GM06990 (cell line): ENCODE data around the gene FBN1.

ENCODE experiments used
- DNase-seq: peaks from one replicate; pipeline ENCODE4 v3.0.0-alpha.2; 2011; ENCODE audit not compliant: insufficient read length; ENCODE audit errors: extremely low read depth
- H3K27me3 ChIP-seq: replicated peaks from 2 replicates; pipeline ENCODE4 v1.6.0; 2011; ENCODE audit warnings: low read length; ENCODE audit not compliant: control insufficient read depth, insufficient read depth
- H3K36me3 ChIP-seq: 2 replicates; pipeline ENCODE4 v1.5.1; 2011; ENCODE audit warnings: low read length; ENCODE audit not compliant: control insufficient read depth, insufficient read depth
- H3K4me3 ChIP-seq: replicated peaks from 2 replicates; pipeline ENCODE4 v1.5.1; 2011; ENCODE audit warnings: low read depth, mild to moderate bottlenecking, control low read depth, low read length
- TF ChIP-seq, protein P1 (sequence below): IDR thresholded peaks from 2 replicates; pipeline ENCODE4 v1.5.1; 2011; ENCODE audit warnings: low read length, control low read depth, mild to moderate bottlenecking, inconsistent platforms; ENCODE audit not compliant: insufficient read depth, poor library complexity, severe bottlenecking

FBN1 gene

DNA sequence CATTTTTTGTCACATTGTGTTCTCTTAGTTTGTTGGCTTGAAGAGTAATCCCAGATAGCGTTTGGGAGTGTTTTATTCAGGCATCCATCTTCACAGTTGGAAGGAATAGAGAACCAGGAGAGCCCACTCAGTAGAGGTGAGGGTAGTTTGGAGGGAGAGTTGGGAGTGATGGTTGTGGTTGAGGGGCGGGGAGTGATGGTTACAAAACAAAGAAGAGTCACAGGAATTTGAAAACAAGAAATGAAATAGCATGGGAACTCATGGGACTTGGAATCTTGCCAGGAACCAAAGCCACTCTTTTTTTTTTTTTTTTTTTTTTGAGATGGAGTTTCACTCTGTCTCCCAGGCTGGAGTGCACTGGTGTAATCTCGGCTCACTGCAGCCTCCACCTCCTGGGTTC lies 278.0 kb downstream of the FBN1 start:
- Histone ChIP-seq H3K27me3 (no peaks in the 10 kb centered on the region), H3K4me3 (no peak overlapping the region), H3K36me3 (no peaks in the 10 kb centered on the region)
- TF ChIP-seq, protein P1, sequence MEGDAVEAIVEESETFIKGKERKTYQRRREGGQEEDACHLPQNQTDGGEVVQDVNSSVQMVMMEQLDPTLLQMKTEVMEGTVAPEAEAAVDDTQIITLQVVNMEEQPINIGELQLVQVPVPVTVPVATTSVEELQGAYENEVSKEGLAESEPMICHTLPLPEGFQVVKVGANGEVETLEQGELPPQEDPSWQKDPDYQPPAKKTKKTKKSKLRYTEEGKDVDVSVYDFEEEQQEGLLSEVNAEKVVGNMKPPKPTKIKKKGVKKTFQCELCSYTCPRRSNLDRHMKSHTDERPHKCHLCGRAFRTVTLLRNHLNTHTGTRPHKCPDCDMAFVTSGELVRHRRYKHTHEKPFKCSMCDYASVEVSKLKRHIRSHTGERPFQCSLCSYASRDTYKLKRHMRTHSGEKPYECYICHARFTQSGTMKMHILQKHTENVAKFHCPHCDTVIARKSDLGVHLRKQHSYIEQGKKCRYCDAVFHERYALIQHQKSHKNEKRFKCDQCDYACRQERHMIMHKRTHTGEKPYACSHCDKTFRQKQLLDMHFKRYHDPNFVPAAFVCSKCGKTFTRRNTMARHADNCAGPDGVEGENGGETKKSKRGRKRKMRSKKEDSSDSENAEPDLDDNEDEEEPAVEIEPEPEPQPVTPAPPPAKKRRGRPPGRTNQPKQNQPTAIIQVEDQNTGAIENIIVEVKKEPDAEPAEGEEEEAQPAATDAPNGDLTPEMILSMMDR: no peak
- DNase-seq: no peak

DNA sequence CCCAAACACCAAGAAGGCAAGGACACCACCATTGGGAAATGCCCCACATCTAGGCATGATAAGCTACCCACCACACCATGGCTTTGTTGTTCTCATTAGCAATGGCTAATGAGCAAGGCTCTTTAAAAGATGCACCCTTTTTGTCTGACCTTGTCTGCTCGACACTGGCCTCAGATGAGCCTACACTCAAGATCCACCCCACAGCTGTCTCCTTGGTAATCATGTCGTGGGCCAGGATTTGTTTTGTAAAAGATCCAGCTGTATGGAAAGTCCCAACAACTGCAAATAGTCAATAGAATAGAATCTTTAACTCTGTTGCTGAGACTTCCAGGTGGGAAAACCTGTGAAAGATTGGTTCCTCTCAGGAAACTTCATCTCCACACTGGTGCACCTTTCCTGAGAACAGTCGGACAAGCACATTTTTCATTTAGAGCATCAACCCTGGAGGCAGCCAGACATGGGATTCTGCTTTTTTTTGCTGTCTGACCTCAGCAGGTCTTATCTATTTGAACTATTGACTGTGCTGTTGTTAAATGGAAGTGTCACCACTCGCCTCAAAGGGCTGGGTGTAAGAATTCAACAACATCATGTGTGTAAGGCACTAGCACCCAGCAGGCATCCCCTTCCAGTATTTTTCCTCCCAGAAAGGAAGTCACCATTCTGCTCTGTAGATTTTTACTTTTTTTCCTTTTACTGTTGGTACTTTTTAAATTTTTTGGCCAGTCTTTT lies 278.8 kb downstream of the FBN1 start:
- TF ChIP-seq, protein P1: no peak
- Histone ChIP-seq H3K27me3 (no peaks in the 10 kb centered on the region), H3K4me3 (no peak overlapping the region)

DNA sequence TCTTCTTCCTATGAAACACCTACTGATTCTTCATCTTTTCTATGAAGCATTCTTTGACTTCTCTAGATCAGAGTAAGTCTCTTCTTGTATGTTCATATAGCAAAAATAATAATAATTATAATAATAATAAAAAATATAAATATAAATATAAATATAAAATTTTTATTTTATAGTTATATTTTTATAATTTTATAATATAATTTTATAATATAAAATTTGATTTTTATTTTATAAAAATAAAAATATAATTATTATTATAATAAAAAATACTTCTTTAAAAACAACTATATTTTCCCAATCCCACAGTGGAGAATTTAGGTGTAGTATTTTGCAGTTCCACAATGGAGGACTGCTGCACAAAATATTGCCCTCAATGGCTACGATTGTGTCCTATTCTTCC lies 279.9 kb downstream of the FBN1 start:
- H3K27me3 ChIP-seq: no peaks in the 10 kb centered on the region
- no peaks in the 10 kb centered on the region for H3K36me3 ChIP-seq
- no peak for DNase-seq
- TF ChIP-seq, protein P1: no peak
- no peak overlapping the region for H3K4me3 ChIP-seq

More for the DNA sequence above, 278.8 kb downstream of the FBN1 start:
- H3K36me3 ChIP-seq: no peaks in the 10 kb centered on the region
- no peak for DNase-seq

DNA sequence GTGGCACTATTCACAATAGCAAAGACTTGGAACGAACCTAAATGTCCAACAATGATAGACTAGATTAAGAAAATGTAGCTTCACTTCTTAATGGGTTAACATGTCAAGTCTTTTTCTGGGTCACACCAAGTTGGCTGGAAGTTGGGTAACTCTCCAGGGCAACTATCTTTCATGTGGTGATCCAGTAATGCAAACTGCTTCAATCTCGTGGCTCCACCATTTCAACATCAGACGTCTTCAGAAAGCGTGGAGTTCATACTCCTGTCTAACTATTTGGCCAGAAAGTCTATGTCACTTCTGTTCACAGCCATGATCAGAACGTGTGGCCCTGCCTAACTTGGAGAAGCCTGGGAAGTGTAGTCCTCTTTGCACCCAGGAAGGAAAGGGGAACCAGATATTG lies 282.0 kb downstream of the FBN1 start:
- no peak for DNase-seq
- Histone ChIP-seq H3K36me3 (no peaks in the 10 kb centered on the region), H3K4me3 (no peak overlapping the region), H3K27me3 (no peaks in the 10 kb centered on the region)
- TF ChIP-seq, protein P1: no peak

DNA sequence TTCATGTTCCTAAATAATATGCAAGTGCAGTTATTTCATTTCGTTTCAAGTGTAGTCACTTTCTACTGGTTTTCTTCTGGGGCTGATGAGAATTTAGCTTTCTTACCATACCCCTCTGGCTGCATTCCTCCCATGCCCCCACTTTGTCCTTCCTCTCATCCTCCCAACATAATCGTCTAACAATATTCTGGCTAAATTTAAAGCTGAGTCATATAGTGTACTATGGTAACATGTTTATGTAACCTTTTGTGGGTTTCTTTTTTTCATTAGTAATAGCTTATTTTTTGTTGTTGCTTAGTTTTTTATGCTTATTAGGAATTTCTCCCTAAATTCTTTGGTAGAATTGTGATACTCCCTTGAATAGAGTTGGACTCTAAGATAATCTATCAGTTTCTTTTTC lies 283.8 kb downstream of the FBN1 start:
- no peak overlapping the region for H3K4me3 ChIP-seq
- TF ChIP-seq, protein P1: no peak
- no peaks in the 10 kb centered on the region for H3K27me3 ChIP-seq
- DNase-seq: no peak
- no peaks in the 10 kb centered on the region for H3K36me3 ChIP-seq

DNA sequence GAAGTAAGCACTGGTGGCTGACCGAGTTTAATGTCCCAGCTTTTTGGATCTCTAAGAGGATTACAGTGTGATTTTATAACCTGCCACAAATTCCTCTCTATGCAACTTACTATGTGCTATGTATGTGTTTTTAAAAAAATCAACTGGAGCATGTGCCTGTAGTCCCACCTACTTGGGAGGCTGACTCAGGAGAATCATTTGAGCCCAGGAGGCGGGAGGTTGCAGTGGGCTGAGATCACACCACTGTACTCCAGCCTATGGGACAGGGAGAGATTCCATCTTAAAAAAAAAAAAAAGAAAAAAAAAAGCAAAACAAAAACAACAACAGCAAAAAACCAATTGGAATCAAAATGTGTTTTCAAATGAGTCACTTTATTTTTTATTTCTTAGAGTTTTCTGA lies 284.7 kb downstream of the FBN1 start:
- no peaks in the 10 kb centered on the region for H3K27me3 ChIP-seq
- DNase-seq: no peak
- no peaks in the 10 kb centered on the region for H3K36me3 ChIP-seq
- TF ChIP-seq, protein P1: no peak
- no peak overlapping the region for H3K4me3 ChIP-seq
